Nephron (organoid): ENCODE measurements around the gene CALML5.

ENCODE experiments used
- H3K27ac Mint-ChIP-seq, 3 experiments: 2 replicates each; pipeline ENCODE4 v1.8.0; 2020; ENCODE audit warnings: mixed read lengths in 3 of 3, mild to moderate bottlenecking in 2 of 3, moderate library complexity in 1 of 3
- H3K27me3 Mint-ChIP-seq: 2 replicates; pipeline ENCODE4 v1.8.0; 2021; ENCODE audit warnings: low read depth, mild to moderate bottlenecking, moderate library complexity, mixed read lengths
- H3K36me3 Mint-ChIP-seq: 2 replicates; pipeline ENCODE4 v1.8.0; 2020; ENCODE audit warnings: low read depth, mixed read lengths
- H3K4me1 Mint-ChIP-seq: 2 replicates; pipeline ENCODE4 v1.8.0; 2020; ENCODE audit warnings: mixed read lengths
- H3K4me3 Mint-ChIP-seq, 3 experiments: 2 replicates each; pipeline ENCODE4 v1.8.0; 2020; ENCODE audit warnings: mild to moderate bottlenecking in 3 of 3, mixed read lengths in 3 of 3, moderate library complexity in 2 of 3
- H3K9me3 Mint-ChIP-seq: 2 replicates; pipeline ENCODE4 v1.8.0; 2020; ENCODE audit warnings: mixed read lengths
- CTCF ChIP-seq, 3 experiments: fragments of 200-600 bp; sonication (generic); IDR thresholded peaks; one replicate each; pipeline ENCODE4 v1.5.0; 2021; ENCODE audit warnings: antibody characterized with exemption in 3 of 3; ENCODE audit not compliant: unreplicated experiment in 3 of 3

CALML5 gene

GRCh38 chr10:5456563-5456962, 42.8 kb downstream of the CALML5 start:
- TF ChIP-seq CTCF (IDR thresholded peaks at IDR 0.05; ENCODE audit: unreplicated experiment in 3 of 3) = no peak
- H3K4me1 Mint-ChIP-seq = peaks cover 27% of the 10 kb centered on the region
- H3K27ac Mint-ChIP-seq = no peak overlapping the region
- no peaks in the 10 kb centered on the region for H3K27me3 Mint-ChIP-seq
- H3K36me3 Mint-ChIP-seq = peaks cover 87% of the 10 kb centered on the region
- H3K9me3 Mint-ChIP-seq = no peaks in the 10 kb centered on the region
- no peak overlapping the region for H3K4me3 Mint-ChIP-seq

DNA sequence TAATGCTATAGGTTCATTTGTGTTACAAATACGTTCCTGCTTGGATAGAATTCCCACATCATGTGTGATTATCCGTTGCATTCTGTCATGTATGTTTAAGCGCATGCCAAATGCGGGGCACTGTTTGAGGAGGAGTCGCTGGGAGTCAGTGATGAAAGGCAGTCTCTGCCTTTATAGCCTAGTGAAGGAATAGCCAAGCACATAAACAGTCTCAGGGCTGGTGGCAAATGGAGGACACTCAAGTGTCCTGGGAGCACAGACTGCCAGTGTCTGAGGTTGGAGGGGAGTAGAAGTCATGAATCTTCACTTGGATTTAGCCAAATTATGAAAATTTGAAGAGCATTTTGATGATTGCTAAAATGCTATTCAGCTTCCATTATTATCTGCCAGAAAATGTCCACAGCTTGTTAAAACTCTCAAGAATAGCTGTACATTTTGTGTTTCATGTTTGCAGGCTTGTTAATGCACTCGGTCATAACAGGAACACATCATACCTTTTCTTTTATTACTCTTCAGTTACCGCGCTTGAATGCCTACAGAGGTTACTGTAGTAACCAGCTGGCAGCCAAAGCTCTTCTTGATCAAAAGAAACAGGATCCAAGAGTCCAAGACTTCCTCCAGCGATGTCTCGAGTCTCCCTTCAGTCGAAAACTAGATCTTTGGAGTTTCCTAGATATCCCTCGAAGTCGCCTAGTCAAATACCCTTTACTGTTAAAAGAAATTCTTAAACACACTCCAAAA, 45.5 kb downstream of the CALML5 start:
- TF ChIP-seq CTCF (IDR thresholded peaks at IDR 0.05; ENCODE audit: unreplicated experiment in 3 of 3) = no peak
- peaks cover 65% of the 10 kb centered on the region for H3K36me3 Mint-ChIP-seq
- H3K4me3 Mint-ChIP-seq = no peak overlapping the region
- H3K27ac Mint-ChIP-seq = peak overlapping the region; percentile 48 to 75 (median 55)
- no peaks in the 10 kb centered on the region for H3K27me3 Mint-ChIP-seq
- H3K4me1 Mint-ChIP-seq = peaks cover 31% of the 10 kb centered on the region
- no peaks in the 10 kb centered on the region for H3K9me3 Mint-ChIP-seq

GRCh38 chr10:5450605-5451384, 48.6 kb downstream of the CALML5 start:
- peaks cover 33% of the 10 kb centered on the region for H3K4me1 Mint-ChIP-seq
- peak overlapping the region; percentile 17 to 89 (median 36) for H3K4me3 Mint-ChIP-seq
- peaks cover 42% of the 10 kb centered on the region for H3K36me3 Mint-ChIP-seq
- H3K27me3 Mint-ChIP-seq = no peaks in the 10 kb centered on the region
- peak overlapping the region; percentile 50 to 93 (median 62) for H3K27ac Mint-ChIP-seq
- no peak for TF ChIP-seq CTCF (IDR thresholded peaks at IDR 0.05; ENCODE audit: unreplicated experiment in 3 of 3)
- no peaks in the 10 kb centered on the region for H3K9me3 Mint-ChIP-seq

DNA sequence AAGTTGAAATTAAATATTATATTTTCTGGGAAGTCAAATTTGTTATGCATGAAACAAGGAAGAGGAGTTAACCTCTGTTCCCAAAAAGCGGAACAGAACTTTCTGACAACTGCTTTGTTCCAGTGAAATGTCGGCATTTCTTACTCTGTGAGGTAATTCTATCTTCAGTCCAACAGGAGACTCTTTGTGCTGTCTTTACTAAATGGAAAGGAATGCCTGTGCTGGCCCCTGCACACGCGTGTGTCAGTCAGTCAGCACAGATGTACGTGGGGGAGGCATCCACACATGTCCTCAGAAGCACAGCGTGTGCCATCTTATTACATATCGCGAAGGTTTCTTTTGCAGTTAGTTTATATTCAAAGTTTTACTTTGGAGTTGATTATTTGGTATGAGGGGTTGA, 49.5 kb downstream of the CALML5 start:
- Mint-ChIP-seq H3K9me3 (no peaks in the 10 kb centered on the region), H3K36me3 (peaks cover 32% of the 10 kb centered on the region), H3K4me1 (peaks cover 37% of the 10 kb centered on the region), H3K4me3 (peak overlapping the region; percentile 78 to 89 (median 89)), H3K27ac (peak overlapping the region; percentile 91 to 97 (median 93)), H3K27me3 (no peaks in the 10 kb centered on the region)
- peak in 2 of 3 experiments; percentile 25 to 31 for TF ChIP-seq CTCF (IDR thresholded peaks at IDR 0.05; ENCODE audit: unreplicated experiment in 3 of 3)

DNA sequence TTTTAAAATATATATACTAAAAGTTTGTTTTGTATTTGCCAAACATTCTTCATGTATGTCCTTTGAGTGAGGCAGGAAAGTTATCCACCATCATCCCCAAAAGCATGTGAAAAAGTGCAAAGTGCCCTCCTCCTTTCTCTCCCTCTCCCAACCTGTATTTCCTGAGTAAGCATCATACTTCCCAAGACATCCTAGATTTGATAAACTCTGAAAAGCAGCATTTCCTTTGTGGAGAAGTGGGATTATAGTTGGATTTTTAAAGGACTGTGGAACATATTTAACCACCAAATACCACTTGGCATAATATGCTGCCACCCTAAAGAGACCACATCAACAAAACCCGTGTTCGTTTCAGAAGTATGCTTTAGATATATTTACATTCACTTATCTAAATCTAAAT, 50.1 kb downstream of the CALML5 start:
- H3K27ac Mint-ChIP-seq = peak overlapping the region; percentile 65 to 91 (median 83)
- no peaks in the 10 kb centered on the region for H3K27me3 Mint-ChIP-seq
- H3K4me3 Mint-ChIP-seq = peak overlapping the region; percentile 70 to 97 (median 86)
- no peaks in the 10 kb centered on the region for H3K9me3 Mint-ChIP-seq
- peaks cover 43% of the 10 kb centered on the region for H3K4me1 Mint-ChIP-seq
- TF ChIP-seq CTCF (IDR thresholded peaks at IDR 0.05; ENCODE audit: unreplicated experiment in 3 of 3) = no peak
- H3K36me3 Mint-ChIP-seq = peaks cover 27% of the 10 kb centered on the region
